Activated CD4-positive, alpha-beta T cell treated with anti-CD3 and anti-CD28 coated beads for 24 hours (primary cell): ENCODE data around the gene CTNNA3.

ENCODE experiments used
- DNase-seq, 2 donors: peaks; one replicate each; pipeline ENCODE4 v3.0.0-alpha.2; 2020; ENCODE audit warnings: low read depth in 2 of 2

CTNNA3 gene

GRCh38 chr10:66294538-66294937 lies 1401.5 kb downstream of the CTNNA3 start:
- no peak for DNase-seq

DNA sequence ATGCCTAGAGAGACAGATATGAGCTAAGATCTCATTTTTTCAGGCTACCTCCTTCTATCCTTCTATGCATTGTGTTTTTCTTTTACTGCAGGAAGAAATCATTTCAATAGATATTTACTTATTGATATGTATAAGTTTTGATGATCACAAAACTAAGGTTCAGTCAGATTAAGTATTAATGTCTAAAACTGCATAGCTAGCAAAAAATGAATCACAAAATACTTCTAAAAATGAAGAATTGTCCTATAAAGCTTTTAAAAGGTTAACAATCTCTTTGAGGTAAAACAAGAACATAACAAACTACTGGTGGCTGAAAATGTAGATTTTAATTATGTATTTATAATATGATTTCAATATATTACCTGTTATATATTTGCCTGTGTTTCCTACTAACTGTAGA lies 1403.1 kb downstream of the CTNNA3 start:
- no peak for DNase-seq

- DNase-seq: no peak
Observed at GRCh38 chr10:66292456-66292855, 1403.5 kb downstream of the CTNNA3 start.

DNA sequence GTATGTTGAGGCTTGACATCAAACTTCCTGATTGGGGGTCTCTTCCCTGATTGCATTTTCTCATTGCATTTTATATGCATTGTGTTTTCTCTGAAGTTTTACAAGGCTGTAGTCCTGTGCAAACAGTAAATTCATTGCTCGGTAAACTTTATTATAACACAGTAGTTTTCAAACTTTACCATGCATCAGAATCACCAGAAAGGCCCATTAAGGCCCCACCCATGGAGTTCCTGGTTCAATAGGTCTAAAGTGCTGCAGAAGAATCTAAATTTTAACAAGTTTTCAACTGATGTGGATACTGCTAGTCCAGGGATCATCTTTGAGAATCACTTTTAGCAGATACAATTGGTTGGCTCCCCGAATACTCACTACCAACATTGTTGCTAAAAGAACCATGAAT lies 1404.9 kb downstream of the CTNNA3 start:
- no peak for DNase-seq

DNA sequence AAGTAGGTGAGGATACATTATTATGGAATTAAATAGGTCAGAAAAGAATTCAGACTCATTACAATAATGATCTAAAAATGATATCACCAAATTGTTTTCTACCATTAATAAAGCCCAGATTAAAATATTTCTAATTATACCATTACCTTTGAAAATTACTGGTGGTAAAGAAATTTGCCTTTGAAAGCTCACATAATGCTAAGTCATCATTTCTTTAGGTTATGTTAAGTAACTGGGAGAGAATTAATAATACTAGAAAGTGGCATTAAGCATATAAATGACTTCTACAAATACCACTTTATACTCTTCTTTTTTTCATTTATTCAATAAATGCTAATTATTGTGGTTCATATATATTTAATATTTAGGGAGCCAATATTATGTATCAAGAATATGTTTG lies 1411.4 kb downstream of the CTNNA3 start:
- DNase-seq: no peak

DNA sequence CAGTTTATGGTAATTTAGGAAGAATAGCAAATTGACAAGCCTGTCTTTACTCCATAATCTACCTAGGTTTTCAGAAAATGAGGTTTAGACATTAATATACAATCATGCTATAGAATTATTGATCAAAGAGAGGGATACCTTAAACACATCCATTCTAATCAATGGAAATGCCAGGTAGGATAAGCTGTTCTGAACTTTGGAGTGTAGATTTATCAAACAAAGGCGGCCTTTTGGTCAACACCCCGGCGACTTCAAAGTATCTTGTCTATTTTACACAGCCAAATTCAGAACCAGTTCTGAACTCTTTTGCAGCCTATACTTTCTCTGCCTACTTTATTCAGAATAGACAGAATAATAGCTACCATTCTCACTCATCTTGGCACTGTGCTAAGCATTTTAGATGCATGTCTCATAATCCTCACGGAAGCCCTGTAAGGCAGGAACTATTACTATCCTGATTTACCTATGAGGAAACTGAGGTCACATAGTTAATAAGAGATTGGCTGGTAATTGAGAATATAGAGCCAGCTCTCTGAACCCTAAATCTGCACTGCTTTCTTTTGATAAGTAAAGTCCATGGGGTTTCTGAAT lies 1412.0 kb downstream of the CTNNA3 start:
- no peak for DNase-seq

- no peak for DNase-seq
Observed at GRCh38 chr10:66283064-66283463, 1412.9 kb downstream of the CTNNA3 start.

DNA sequence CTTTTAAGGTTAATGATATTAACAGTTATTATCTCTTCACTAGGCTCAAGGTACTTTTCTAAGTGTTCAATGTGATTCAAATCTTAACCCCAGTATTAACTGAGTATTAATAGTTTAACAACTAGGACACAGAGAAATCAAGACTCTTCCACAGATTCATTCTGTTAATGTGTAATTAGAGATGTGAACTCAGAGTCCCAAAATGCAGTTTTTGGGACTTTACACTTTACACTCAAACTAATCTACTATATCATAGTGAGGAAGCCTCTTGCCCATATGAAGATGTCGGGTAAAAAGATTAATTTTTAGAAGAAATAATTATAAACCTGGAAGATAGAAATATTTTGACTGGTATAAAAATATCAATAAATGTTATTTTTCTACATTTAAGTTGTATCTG lies 1414.7 kb downstream of the CTNNA3 start:
- no peak for DNase-seq

- DNase-seq: no peak
Observed at GRCh38 chr10:66277481-66277880, 1418.5 kb downstream of the CTNNA3 start.

- DNase-seq: no peak
Observed at GRCh38 chr10:66273966-66274519, 1422.0 kb downstream of the CTNNA3 start.

DNA sequence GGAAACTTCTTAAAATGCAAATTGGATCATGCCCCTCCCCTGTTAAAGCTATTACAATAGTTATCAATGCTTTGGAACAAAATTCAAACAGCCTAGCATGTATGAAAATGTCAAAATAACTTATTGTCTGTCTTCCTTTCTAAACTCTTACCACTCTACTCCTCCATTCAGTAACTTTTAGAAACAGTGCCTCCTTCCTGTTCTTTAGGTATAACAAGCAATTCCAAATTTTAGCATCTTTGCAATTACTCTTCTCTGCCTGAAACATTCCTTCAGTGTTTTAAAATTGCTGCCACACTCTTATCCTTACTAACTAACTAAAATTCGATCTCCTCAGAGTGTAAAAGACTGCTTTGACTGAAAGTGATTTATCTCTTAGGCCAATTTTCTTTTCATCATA lies 1430.6 kb downstream of the CTNNA3 start:
- DNase-seq: no peak

- no peak for DNase-seq
Observed at GRCh38 chr10:66259836-66260235, 1436.2 kb downstream of the CTNNA3 start.

GRCh38 chr10:66258693-66259092 lies 1437.3 kb downstream of the CTNNA3 start:
- DNase-seq: no peak

GRCh38 chr10:66257801-66258200 lies 1438.2 kb downstream of the CTNNA3 start:
- no peak for DNase-seq

- DNase-seq: no peak
Observed at GRCh38 chr10:66252986-66253385, 1443.0 kb downstream of the CTNNA3 start.

DNA sequence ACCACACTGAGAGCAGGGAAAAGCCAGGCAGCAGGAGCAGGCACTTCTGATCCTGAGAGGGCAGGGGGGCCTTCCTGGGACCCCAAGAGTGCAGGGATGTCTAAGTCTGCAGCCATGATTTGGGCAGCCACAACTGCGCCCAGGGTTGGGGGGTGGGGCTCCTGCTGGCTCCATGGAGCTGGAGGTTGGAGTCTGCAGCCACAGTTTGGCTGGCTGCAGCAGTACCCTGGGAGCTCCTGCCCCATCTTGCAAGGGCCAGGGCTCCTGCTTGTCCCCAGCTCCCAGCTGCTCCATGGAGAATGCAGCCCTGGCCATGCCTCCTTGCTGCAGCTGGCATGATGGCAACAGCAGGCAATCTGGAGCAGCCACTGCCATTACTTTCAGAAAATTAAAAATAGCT lies 1449.8 kb downstream of the CTNNA3 start:
- DNase-seq: no peak

DNA sequence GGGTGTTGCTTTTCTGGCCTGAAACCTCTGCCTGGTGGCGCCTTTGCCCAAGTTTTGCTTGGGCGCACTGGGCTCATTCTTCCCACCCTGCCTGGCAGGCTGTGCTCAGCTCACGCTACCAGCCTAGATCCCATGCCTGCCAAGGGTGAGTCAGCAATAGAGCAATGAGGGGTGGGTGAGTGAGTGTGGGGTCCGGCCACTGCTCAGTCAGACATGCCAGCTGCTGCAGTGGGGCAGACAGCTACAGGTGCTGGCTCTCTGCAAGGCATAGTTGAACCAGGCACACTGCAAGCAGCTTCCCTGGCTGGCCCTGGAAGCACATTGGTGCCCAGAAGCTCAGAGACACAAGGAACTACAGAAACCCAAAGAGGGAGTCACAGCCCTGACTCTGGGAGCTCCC lies 1451.0 kb downstream of the CTNNA3 start:
- DNase-seq: no peak

DNA sequence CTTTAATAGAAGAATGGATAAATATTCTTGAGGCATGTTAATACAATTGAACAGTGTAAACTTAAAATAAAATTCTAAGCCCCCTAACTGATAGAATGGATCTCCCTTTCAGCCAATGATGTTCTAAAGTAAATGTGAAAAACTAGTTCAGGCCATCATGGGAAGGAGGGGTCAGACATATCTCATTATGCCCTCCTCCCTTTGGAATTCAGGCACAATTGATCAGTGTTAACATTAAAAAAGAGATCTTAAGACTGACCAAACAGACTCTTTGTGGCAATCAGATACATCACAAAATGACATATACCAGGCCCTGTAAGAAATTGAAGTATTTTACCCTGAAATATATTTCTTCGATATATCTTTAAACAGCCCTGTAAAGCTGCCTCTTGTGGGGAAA lies 1453.1 kb downstream of the CTNNA3 start:
- DNase-seq: no peak

GRCh38 chr10:66239062-66239461 lies 1456.9 kb downstream of the CTNNA3 start:
- no peak for DNase-seq

- DNase-seq: no peak
Observed at GRCh38 chr10:66238343-66238742, 1457.7 kb downstream of the CTNNA3 start.

DNA sequence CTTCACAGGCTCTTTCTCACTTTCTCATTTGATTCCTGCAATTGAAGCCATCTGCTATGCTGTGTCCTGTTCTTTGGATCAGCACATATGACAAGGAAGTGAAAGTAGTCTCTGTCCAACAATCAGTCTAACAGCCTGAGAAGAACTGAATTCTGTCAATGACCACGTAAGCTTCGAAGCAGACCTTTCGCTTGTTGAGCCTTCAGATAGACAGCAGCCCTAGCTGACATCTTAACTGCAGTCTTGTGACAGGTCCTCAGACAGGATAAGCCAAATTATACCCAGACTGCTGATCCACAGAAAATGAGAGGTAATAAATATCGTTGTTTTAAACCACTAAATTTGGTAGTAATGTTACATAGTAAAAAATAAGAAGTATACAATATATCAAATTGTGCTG lies 1461.1 kb downstream of the CTNNA3 start:
- DNase-seq: no peak

DNA sequence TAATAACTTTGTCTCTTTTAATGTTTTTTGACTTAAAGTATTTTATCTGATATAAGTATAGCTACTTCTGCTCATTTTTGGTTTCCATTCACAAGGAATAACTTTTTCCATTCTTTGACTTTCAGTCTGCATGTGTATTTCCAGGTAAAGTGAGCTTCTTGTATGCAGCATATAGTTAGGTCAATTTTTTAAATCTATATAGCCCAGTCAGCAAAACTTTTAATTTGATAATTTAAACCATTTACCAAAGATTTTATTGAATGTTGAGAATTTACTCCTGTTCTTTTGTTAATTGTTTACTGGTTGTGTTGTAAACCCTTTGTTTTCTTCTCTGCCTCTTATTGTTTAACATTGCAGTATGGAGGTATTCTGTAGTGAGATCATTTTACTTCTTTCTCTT lies 1467.1 kb downstream of the CTNNA3 start:
- DNase-seq: no peak

- no peak for DNase-seq
Observed at GRCh38 chr10:66223656-66224055, 1472.3 kb downstream of the CTNNA3 start.

DNA sequence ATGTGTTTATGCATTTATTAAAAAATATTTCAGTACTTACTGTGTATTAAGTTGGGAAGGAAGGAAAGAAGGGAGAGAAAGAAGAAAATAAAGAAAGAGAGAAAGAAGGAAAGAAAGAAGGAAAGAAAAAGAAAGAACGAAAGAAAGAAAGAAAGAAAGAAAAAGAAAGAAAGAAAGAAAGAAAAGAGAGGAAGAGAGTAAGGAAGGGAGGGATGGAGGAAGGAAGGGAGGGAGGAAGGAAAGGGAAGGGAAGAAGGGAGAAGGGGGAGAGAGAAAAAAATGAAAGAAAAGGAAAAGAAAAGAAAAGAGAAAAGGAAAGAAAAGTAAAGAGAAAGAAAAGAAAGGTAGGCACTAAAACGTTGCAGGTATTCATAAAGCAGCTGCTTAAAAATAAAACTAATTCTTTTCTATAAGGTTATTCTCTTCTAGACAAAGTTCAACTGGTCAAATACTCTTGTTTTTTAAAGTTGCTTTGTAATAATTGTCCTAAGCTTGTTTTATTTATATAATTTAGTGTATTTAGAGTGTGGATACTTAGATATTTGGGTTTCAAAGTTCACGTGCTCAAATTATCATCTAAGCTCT lies 1473.4 kb downstream of the CTNNA3 start:
- no peak for DNase-seq
